Measurements from ENCODE around the gene CFAP45. TPM values are rescaled to one million over a fixed set of nuclear protein-coding genes. Genes with fewer than 3 reads are reported as not detected.

Gene CFAP45
- total and polyA plus RNA-seq, 2 of the 8 experiments (the other 6 are each of a cell fraction or from before 2014, with no cell fraction given): 0.05 TPM; not detected in 1

GRCh38 chr1:159921700-159922504 is 21.9 kb upstream of the CFAP45 start (continued):
- TF ChIP-seq CTCF (IDR thresholded peaks at IDR 0.05; ENCODE audit: control extremely low read depth in 1 of 3, insufficient read depth in 1 of 3, low read depth in 1 of 3, low read length in 3 of 3): no peak
- TF ChIP-seq BCL11A (IDR thresholded peaks at IDR 0.05; ENCODE audit: low read depth in 2 of 2, low read length in 2 of 2): no peak
- TF ChIP-seq POLR2AphosphoS5 (IDR thresholded peaks at IDR 0.05; ENCODE audit: low read depth, low read length): no peak
- no peak for TF ChIP-seq CHD1 (IDR thresholded peaks at IDR 0.05; ENCODE audit: low read depth, low read length)

Data from H1 (cell line).